Measurements from ENCODE around the gene CYTL1. TPM values are rescaled to one million over a fixed set of nuclear protein-coding genes. Genes with fewer than 3 reads are reported as not detected.

CYTL1 gene
- total RNA-seq, 2 experiments from 2014 or later = not detected

GRCh38 chr4:4968161-4968725 lies 51.0 kb downstream of the CYTL1 start:
- Mint-ChIP-seq H3K9me3 (peaks cover 14% of the 10 kb centered on the region), H3K4me1 (ENCODE audit: low read depth) (no peaks in the 10 kb centered on the region), H3K27me3 (no peaks in the 10 kb centered on the region), H3K4me3 (no peak overlapping the region), H3K27ac (no peak overlapping the region), H3K36me3 (ENCODE audit: low read depth) (no peaks in the 10 kb centered on the region)
- ATAC-seq = no peak
- POLR2A ChIA-PET = no interaction called here
- DNase-seq = no peak
- intact Hi-C loops (cut with micrococcal nuclease) = no loop called here
- TF ChIP-seq, protein P1, sequence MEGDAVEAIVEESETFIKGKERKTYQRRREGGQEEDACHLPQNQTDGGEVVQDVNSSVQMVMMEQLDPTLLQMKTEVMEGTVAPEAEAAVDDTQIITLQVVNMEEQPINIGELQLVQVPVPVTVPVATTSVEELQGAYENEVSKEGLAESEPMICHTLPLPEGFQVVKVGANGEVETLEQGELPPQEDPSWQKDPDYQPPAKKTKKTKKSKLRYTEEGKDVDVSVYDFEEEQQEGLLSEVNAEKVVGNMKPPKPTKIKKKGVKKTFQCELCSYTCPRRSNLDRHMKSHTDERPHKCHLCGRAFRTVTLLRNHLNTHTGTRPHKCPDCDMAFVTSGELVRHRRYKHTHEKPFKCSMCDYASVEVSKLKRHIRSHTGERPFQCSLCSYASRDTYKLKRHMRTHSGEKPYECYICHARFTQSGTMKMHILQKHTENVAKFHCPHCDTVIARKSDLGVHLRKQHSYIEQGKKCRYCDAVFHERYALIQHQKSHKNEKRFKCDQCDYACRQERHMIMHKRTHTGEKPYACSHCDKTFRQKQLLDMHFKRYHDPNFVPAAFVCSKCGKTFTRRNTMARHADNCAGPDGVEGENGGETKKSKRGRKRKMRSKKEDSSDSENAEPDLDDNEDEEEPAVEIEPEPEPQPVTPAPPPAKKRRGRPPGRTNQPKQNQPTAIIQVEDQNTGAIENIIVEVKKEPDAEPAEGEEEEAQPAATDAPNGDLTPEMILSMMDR (IDR thresholded peaks at IDR 0.05) = no peak
- CTCF ChIA-PET = no interaction called here

Other genes starting within 250 kb of the CYTL1 start
- under 1 TPM; 0.16 to 0.61 TPM for gene MSX1, start 159.8 kb downstream of the CYTL1 start, total RNA-seq
- gene STK32B, start 32.0 kb upstream of the CYTL1 start, total RNA-seq = not detected